GM18499 (cell line): Measurements from ENCODE around the gene NR2F6.

Experiments used
- ATAC-seq: cut with Tn5 transposase; IDR thresholded peaks from one replicate; pipeline ENCODE4 v1.9.1; 2021; ENCODE audit warnings: moderate number of reproducible peaks; ENCODE audit not compliant: insufficient read depth, unreplicated experiment

Gene NR2F6

DNA sequence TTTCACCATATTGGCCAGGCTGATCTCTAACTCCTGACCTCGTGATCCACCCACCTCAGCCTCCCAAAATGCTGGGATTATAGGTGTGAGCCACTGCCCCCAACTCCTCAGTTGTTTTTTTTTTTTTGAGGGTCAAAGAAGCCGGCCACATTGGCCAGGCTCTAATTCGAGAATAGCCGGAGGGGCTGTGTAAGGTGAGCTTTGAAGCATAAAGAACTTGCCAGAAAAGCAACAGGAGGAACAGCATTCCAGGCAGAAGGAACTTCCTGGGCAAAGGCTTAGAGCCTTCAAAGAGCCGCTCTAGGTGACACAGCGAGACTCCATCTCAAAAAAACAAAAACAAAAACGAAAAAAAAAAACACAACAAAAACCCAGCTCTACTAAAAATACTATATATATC, 20.3 kb upstream of the NR2F6 start:
- ATAC-seq: no peak

- no peak for ATAC-seq
These were observed 18.9 kb upstream of the NR2F6 start, which contains the start of gene USHBP1 for GRCh38 chr19:17264641-17264979. USHBP1 (minus strand) TSS chr19:17264745; CDS start chr19:17264299, 446 bp downstream.

- no peak for ATAC-seq
These were observed 18.3 kb upstream of the NR2F6 start for GRCh38 chr19:17263712-17264640.

DNA sequence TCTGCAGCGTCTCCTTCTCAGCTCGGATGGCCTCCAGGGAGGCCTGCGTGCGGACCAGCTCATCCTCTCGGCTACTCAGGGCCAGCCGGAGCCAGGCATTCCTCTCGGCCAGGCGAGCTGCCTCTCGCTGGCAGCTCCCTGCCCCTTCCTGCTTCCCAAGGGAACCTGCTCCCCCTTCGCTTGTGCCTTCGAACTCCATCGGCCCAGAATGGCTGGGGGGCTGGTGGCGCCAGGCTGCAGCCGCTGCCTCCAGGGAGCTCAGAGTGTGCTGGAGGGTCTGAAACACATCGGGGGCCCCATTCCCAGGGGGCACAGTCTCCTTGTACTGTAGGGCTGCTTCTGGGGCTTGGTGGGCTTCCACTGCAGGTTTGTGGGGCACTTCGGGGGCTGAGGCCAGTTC, 16.8 kb upstream of the NR2F6 start:
- no peak for ATAC-seq

- ATAC-seq: peak; percentile 52
These were observed 15.2 kb upstream of the NR2F6 start for GRCh38 chr19:17260842-17261325.

DNA sequence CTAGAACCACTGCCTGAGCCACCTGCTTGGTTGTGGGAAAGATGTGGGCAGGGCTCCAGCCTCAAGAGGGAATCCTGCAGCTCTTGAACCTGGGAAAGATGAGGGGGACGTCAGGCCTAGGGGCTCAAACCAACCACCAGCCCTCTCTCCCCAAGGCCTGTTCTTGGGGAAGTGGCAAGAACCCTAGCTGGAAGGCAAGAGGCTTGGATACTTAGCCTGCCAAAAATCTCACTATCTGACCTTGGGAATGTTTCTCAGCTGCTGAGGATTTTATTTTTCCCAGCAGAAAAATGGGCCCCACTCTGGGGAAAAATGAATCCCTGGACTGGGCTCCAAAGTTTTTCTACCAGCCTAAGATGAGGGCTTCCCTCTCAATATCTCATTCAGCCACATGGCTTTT, 14.2 kb upstream of the NR2F6 start:
- no peak for ATAC-seq

DNA sequence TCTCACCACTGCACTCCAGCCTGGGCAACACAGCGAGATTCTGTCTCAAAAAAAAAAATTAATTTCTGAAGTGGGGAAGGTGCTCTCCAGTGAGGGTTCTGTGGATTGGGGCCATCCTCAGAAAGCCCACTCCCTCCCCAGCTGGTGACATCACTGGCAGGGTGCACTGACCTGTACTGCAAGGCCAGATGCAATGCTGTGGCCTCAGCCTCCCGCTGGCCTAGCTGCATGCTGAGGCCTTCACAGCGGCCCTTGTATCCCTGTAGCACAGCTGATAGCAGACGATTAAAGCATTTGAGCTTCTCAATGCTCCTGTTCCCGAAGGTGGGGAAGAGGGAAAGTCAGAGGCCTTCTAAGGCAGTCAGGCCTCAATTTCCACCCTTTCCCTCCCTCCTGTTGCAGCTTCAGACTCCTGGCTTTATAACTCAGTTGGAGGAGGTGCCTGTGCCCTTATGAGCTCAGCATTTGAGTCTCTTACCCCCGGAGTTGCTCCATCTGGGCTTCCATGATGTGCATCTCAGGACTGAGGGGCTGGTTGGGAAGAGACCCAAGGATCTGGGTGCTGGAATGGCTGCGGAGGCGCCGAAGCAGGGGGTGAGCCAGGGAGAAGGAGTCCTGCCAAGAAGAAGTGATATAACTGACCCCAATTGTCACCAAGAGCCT, 13.5 kb upstream of the NR2F6 start:
- ATAC-seq: no peak

- ATAC-seq: no peak
These were observed 10.4 kb upstream of the NR2F6 start for GRCh38 chr19:17256130-17256529.

GRCh38 chr19:17255150-17255621, 9.5 kb upstream of the NR2F6 start:
- ATAC-seq: no peak

DNA sequence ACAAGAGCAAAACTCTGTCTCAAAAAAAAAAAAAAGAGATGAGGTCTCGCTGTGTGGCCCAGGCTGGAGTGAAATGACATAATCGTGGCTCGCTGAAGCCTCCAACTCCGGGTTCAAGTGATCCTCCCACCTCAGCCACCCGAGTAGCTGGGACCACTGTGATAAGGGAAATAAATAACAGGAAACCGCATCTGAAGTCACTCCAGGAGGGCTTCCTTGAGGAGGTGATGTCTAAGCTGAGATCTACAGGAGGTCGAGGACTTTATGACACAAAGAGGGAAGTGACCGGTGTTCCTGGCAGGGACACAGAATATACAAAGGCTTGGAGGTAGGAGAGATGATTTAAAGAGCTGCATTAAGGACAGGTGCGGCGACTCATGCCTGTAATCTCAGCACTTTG, 8.9 kb upstream of the NR2F6 start:
- ATAC-seq: no peak

GRCh38 chr19:17249887-17250548, 4.3 kb upstream of the NR2F6 start:
- ATAC-seq: no peak

- no peak for ATAC-seq
These were observed 2.5 kb upstream of the NR2F6 start for GRCh38 chr19:17248011-17248776.

DNA sequence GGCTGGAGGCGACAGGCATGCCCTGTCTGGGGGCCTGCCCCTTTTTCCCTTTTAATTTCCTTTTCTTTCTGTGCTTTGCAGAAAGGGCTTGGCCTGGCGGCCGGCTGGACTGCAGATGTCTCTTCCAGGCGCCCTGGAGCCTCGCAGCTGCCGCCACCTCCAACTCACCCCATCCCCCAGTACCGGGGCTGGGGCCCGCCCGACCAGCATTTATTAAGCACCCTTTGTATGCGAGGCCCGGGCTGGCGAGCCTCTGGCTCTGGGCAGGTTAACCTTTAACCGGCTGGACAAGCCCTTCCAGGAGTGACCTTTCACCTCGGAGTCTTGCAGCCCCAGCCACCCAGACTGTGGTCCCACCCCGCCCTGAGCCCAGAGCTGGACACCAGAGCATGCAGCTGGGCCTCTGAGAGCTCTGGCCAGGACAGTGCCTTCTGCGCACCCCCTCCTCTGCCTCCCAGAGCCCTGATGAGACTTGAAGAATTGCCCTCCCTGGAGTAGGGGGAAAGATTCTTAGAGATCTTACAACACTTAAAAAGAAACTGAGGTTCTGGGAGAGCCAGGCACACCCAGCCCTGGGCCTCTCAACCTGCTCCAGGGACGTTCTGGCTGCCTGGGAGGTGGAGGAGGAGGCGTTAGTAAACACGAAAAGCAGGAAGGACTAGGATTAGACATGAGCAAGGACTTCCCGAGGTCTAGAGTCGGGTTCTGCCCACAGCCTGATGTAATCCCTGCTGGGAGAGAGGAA, 1.1 kb upstream of the NR2F6 start:
- ATAC-seq: no peak

DNA sequence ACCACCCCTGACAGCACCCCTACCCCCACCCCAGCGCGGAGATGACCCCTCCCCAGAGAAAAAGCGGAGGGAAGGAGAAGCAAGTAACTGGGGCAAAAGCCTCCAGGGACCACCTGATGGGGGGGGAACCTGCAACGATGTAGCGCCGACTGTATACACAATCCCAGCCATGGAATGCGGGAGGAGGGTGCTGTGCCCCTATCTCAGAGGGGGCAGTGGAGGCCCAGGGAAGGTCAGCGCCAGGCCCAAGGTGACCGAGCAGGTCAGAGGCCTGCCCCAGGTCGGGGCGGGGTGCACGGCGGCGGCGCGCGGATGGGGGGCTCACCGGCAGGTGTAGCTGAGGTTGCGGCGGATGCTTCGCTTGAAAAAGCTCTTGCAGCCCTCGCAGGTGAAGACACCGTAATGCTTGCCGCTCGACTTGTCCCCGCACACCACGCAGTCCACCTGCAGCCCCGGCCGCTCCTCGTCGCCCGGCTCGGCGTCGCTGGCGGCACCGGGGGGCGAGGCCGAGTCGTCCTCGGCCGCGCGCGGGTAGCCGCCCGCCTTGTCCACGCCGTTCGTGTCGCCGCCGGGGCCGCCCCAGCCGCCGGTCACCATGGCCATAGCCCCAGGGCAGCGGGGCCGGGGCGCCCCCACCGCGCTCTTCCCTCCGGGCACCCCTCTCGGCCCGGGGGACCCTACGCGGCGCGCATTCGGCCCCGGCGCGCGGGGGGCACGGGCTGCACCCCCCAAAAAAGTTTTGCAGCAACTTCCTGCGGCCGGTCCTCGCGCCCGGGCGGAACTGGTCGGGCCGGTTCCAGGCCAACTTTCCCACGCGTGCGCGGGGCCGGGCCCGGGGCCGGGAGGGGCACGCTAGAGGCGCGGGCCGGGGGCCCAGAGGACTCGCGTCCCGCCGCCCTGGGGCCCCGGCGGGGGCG, 843 bp downstream of the NR2F6 start:
- ATAC-seq: no peak

DNA sequence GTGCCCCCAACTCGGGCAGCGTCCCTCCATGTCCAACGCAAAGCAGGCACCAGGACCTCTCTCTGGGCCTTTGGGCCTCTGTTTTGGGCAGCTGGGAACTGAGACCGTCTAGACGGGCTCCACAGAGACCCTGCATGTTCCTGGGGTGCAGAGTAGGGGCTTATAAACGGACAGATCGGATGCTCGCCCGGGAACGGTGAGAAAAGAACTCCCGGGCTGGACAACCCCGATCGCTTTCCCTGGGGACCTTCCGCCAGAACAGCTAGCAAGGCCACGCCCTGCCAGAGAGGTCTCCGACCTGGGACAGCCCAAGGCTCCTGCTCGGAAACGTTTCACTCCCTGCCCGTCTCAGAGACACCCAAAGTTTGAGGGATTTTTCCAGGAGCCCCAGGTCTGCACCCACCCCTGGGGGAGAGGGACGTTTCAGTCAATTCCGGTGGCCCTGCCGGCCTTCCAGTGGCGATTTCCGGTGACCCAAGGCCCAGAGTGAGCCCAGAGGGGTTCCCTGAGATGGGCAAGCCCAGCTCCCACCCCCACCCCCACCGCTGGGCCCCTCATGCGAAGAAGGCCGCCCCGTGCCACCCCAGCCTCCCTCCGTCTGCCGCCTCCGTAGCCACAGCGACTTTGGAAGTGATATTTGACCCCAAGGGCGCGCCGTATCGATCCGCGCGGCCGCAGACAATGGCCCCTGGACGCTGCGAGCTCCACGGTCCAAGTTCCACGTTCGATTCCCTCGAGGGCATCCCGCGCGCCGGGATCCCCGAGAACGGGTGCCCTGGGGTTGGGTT, 1.7 kb downstream of the NR2F6 start:
- no peak for ATAC-seq

DNA sequence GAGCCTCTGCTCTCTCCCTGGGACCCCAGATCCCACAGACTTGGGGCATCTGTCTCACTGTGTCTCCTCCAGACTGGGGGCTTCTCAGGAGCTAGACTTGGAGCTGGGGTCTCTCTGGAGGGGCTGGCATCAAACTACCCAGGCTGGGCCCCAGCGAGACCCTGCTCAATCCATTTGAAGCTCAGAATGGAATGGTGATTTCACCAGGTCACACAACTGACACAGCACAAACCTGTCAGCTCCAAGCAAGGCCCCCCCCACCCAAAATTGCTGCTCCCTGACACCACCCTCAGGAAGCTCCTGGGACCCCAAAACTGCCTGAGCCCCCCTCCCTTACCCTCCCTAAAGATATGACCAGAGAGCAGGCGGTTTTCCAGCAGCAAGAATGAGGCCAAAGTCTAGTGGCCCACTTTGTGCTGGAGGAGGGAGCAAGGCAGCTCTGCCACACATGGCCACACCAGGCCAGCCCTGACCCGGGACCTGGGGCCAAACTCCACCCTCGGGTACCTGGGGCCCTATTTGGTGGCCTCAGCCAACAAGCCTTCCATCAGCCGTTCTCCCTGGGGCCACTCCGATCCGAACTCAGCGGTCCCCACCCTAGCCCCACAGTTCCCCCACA, 2.4 kb downstream of the NR2F6 start:
- no peak for ATAC-seq
